HG03565 (cell line): ENCODE data around the gene OR4M1.
"Not testable (repeated sequence)": the region's sequence is repeated elsewhere in the genome, so short reads cannot be mapped to it uniquely, and the experiment has no call there.

Experiments used
- ATAC-seq: cut with Tn5 transposase; IDR thresholded peaks from one replicate; pipeline ENCODE4 v1.9.1; 2021; ENCODE audit warnings: mild to moderate bottlenecking, moderate library complexity; ENCODE audit not compliant: unreplicated experiment

Gene OR4M1

GRCh38 chr14:19821016-19821415 lies 47.7 kb downstream of the OR4M1 start:
- not testable (repeated sequence) for ATAC-seq

GRCh38 chr14:19823178-19823577 lies 49.9 kb downstream of the OR4M1 start:
- no peak for ATAC-seq

DNA sequence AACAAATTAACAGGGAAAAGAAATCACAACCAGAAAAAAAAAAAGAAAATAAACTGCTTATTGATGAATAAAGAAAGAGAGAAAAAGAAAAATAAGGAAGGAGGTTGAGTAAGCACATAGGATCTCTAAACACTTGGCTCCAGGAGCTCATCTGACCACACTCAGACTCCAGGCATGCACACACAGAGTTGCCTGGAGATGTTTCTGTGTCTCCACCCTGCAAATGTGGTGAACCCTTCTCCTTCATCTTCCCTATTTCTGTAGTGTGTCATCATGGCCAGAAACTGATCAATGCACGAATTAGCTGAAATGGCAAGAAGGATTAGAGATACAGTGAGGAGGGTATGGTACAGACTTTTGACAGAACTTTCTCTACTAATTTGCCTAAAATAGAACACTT lies 50.5 kb downstream of the OR4M1 start:
- no peak for ATAC-seq

DNA sequence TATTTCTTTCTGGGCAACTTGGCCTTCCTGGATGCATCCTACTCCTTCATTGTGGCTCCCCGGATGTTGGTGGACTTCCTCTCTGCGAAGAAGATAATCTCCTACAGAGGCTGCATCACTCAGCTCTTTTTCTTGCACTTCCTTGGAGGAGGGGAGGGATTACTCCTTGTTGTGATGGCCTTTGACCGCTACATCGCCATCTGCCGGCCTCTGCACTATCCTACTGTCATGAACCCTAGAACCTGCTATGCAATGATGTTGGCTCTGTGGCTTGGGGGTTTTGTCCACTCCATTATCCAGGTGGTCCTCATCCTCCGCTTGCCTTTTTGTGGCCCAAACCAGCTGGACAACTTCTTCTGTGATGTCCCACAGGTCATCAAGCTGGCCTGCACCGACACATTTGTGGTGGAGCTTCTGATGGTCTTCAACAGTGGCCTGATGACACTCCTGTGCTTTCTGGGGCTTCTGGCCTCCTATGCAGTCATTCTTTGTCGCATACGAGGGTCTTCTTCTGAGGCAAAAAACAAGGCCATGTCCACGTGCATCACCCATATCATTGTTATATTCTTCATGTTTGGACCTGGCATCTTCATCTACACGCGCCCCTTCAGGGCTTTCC lies 54.4 kb downstream of the OR4M1 start:
- ATAC-seq, result not testable (repeated sequence)

DNA sequence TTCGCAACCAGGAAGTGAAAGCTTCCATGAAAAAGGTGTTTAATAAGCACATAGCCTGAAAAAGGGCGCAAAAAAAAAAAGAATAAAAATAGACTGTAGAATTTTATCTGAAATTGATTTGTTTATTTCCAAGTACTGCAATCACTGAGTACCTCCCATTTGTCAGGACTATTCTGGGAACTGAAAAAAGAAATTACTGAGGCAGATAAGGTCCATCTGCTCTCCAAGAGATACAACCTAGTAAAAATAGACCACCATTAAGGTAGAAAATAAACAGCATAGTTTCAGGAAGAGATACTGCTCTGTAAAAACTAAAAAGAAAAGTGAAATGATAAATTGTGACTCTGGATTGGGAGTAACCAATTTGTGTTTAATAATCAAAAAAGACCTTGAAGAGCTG lies 55.0 kb downstream of the OR4M1 start:
- ATAC-seq, result no peak
